ENCODE data around the gene METTL26. TPM values are rescaled to one million over a fixed set of nuclear protein-coding genes. Genes with fewer than 3 reads are reported as not detected.

Gene METTL26
- total and polyA plus RNA-seq, 10 of the 15 experiments (the other 5 are each of a cell fraction or from before 2014, with no cell fraction given), result 5.4 to 163 (median 79.3) TPM

DNA sequence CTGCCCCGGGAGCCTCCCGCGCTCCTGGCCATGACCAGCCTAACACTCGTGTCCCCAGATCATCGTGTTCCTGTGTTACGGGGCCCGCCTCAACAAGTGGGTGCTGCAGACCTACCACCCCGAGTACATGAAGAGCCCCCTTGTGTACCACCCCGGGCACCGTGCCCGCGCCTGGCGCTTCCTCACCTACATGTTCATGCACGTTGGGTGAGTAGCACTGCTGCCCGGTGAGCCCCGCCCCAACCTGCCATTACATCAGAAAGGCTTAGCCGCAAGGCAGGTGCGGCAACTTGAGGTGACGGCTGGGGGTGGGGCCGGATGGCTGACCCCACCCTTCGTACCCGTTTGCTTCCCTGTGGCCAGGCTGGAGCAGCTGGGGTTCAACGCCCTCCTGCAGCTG, 40.8 kb upstream of the METTL26 start:
- RAD21 ChIA-PET (ENCODE audit: unreplicated experiment), result no interaction called here
- no peak for FAIRE-seq

More for the DNA sequence above, 40.8 kb upstream of the METTL26 start:
- H3K79me2 ChIP-seq (ENCODE audit: control insufficient read depth, insufficient read depth, low read length), result peaks cover 14% of the 10 kb centered on the region
- peaks cover 7% of the 10 kb centered on the region for H3K4me1 ChIP-seq (ENCODE audit: control insufficient read depth, insufficient read depth, low read length)
- in situ Hi-C loops (cut with MboI) (no loop called here), intact Hi-C loops (cut with micrococcal nuclease; ENCODE audit: unreplicated experiment) (no loop called here)
- H3K27me3 ChIP-seq (replicated peaks in 1 of 2; ENCODE audit: control insufficient read depth in 2 of 2, insufficient read depth in 2 of 2, low read length in 1 of 2), result no peaks in the 10 kb centered on the region
- no peak overlapping the region for H3K4me3 ChIP-seq
- H3K36me3 ChIP-seq (ENCODE audit: control insufficient read depth in 2 of 2, insufficient read depth in 2 of 2, low read length in 1 of 2), result peaks cover 0 to 8% of the 10 kb centered on the region in 2 experiments; a peak in 2 of 4 replicates
- peaks cover 6% of the 10 kb centered on the region; the same call in 1 of the 2 replicates for H4K20me1 ChIP-seq (ENCODE audit: control insufficient read depth, insufficient read depth)
- BruUV-seq (replicated peaks), result no TSS peak
- ATAC-seq (no peak), DNase-seq (ENCODE audit: low read depth, low spot score) (no peak)
- ChIA-PET POLR2A (no interaction called here), SMC1A (ENCODE audit: uncharacterized antibody, unreplicated experiment) (no interaction called here), CTCF (no interaction called here)
- H3K4me2 ChIP-seq (ENCODE audit: control insufficient read depth, insufficient read depth), result no peak overlapping the region
- WGBS (ENCODE audit: insufficient coverage, insufficient replicate concordance, low lambda C conversion rate, missing lambda C conversion rate), result 69% methylated on average over 23 of the region's 23 CpGs
- H3K9ac ChIP-seq (ENCODE audit: control insufficient read depth, insufficient read depth, low read length), result no peak overlapping the region
- TF ChIP-seq, protein P1, sequence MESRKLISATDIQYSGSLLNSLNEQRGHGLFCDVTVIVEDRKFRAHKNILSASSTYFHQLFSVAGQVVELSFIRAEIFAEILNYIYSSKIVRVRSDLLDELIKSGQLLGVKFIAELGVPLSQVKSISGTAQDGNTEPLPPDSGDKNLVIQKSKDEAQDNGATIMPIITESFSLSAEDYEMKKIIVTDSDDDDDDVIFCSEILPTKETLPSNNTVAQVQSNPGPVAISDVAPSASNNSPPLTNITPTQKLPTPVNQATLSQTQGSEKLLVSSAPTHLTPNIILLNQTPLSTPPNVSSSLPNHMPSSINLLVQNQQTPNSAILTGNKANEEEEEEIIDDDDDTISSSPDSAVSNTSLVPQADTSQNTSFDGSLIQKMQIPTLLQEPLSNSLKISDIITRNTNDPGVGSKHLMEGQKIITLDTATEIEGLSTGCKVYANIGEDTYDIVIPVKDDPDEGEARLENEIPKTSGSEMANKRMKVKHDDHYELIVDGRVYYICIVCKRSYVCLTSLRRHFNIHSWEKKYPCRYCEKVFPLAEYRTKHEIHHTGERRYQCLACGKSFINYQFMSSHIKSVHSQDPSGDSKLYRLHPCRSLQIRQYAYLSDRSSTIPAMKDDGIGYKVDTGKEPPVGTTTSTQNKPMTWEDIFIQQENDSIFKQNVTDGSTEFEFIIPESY (IDR thresholded peaks at IDR 0.05), result no peak
- TF ChIP-seq, protein P2, sequence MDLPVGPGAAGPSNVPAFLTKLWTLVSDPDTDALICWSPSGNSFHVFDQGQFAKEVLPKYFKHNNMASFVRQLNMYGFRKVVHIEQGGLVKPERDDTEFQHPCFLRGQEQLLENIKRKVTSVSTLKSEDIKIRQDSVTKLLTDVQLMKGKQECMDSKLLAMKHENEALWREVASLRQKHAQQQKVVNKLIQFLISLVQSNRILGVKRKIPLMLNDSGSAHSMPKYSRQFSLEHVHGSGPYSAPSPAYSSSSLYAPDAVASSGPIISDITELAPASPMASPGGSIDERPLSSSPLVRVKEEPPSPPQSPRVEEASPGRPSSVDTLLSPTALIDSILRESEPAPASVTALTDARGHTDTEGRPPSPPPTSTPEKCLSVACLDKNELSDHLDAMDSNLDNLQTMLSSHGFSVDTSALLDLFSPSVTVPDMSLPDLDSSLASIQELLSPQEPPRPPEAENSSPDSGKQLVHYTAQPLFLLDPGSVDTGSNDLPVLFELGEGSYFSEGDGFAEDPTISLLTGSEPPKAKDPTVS (IDR thresholded peaks at IDR 0.05; ENCODE audit: low read depth, low read length), result no peak
- no peak for TF ChIP-seq IKZF1 (conservative IDR thresholded peaks at IDR 0.05)
- TF ChIP-seq MYB (IDR thresholded peaks at IDR 0.05; ENCODE audit: borderline replicate concordance, low read depth, low read length), result no peak
- TF ChIP-seq BMI1 (IDR thresholded peaks at IDR 0.05; ENCODE audit: borderline replicate concordance), result no peak
- TF ChIP-seq, protein P3, sequence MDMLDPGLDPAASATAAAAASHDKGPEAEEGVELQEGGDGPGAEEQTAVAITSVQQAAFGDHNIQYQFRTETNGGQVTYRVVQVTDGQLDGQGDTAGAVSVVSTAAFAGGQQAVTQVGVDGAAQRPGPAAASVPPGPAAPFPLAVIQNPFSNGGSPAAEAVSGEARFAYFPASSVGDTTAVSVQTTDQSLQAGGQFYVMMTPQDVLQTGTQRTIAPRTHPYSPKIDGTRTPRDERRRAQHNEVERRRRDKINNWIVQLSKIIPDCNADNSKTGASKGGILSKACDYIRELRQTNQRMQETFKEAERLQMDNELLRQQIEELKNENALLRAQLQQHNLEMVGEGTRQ (IDR thresholded peaks at IDR 0.05; ENCODE audit: borderline replicate concordance, low read depth, low read length), result no peak
- H3K27ac ChIP-seq (ENCODE audit: control insufficient read depth, insufficient read depth), result no peak overlapping the region
- no peaks in the 10 kb centered on the region for H3K9me3 ChIP-seq (replicated peaks; ENCODE audit: control insufficient read depth, insufficient read depth, low read length)
- no peak overlapping the region for H2AFZ ChIP-seq (ENCODE audit: control insufficient read depth, low read depth, low read length)

Measured in GM12878 (cell line).